HL-60 (cell line): ENCODE results near the gene FGD3.

ENCODE experiments used
- POLR2AphosphoS5 ChIP-seq: IDR thresholded peaks from 2 replicates; pipeline ENCODE4 v1.6.1; 2012; ENCODE audit warnings: low read depth
- TF ChIP-seq, protein P1 (sequence below): IDR thresholded peaks from one replicate; pipeline ENCODE4 v1.5.1; 2011; ENCODE audit warnings: low read length, control low read depth, inconsistent platforms; ENCODE audit not compliant: insufficient read depth
- TF ChIP-seq, protein P2 (sequence below): IDR thresholded peaks from 2 replicates; pipeline ENCODE4 v1.6.1; 2012; ENCODE audit warnings: low read depth; ENCODE audit not compliant: insufficient replicate concordance

DNA sequence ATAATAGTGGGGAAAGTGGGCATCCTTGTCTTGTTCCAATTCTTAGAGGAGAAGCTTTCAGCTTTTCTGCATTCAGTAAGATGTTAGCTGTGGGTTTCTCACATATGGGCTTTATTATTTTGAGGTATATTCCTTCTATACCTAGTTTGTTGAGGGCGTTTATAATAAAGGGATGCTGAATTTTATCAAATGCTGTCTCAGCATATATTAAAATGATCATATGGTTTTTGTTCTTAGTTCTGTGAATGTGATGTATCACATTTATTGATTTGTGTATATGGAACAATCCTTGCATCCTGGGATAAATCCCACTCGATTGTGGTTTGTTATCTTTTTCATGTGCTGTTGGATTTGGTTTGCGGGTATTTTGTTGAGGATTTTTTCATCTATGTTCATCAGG, 43.1 kb downstream of the FGD3 start:
- TF ChIP-seq, protein P1, sequence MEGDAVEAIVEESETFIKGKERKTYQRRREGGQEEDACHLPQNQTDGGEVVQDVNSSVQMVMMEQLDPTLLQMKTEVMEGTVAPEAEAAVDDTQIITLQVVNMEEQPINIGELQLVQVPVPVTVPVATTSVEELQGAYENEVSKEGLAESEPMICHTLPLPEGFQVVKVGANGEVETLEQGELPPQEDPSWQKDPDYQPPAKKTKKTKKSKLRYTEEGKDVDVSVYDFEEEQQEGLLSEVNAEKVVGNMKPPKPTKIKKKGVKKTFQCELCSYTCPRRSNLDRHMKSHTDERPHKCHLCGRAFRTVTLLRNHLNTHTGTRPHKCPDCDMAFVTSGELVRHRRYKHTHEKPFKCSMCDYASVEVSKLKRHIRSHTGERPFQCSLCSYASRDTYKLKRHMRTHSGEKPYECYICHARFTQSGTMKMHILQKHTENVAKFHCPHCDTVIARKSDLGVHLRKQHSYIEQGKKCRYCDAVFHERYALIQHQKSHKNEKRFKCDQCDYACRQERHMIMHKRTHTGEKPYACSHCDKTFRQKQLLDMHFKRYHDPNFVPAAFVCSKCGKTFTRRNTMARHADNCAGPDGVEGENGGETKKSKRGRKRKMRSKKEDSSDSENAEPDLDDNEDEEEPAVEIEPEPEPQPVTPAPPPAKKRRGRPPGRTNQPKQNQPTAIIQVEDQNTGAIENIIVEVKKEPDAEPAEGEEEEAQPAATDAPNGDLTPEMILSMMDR, result no peak
- TF ChIP-seq, protein P2, sequence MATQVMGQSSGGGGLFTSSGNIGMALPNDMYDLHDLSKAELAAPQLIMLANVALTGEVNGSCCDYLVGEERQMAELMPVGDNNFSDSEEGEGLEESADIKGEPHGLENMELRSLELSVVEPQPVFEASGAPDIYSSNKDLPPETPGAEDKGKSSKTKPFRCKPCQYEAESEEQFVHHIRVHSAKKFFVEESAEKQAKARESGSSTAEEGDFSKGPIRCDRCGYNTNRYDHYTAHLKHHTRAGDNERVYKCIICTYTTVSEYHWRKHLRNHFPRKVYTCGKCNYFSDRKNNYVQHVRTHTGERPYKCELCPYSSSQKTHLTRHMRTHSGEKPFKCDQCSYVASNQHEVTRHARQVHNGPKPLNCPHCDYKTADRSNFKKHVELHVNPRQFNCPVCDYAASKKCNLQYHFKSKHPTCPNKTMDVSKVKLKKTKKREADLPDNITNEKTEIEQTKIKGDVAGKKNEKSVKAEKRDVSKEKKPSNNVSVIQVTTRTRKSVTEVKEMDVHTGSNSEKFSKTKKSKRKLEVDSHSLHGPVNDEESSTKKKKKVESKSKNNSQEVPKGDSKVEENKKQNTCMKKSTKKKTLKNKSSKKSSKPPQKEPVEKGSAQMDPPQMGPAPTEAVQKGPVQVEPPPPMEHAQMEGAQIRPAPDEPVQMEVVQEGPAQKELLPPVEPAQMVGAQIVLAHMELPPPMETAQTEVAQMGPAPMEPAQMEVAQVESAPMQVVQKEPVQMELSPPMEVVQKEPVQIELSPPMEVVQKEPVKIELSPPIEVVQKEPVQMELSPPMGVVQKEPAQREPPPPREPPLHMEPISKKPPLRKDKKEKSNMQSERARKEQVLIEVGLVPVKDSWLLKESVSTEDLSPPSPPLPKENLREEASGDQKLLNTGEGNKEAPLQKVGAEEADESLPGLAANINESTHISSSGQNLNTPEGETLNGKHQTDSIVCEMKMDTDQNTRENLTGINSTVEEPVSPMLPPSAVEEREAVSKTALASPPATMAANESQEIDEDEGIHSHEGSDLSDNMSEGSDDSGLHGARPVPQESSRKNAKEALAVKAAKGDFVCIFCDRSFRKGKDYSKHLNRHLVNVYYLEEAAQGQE, result no peak
- no peak for TF ChIP-seq POLR2AphosphoS5
